ENCODE measurements around the gene SYT17.

Gene SYT17

GRCh38 chr16:19307587-19308241, 139.7 kb downstream of the SYT17 start:
- DNase-seq: no peak

GRCh38 chr16:19308392-19308791, 140.4 kb downstream of the SYT17 start:
- no peak for DNase-seq

GRCh38 chr16:19309178-19309577, 141.1 kb downstream of the SYT17 start:
- no peak for DNase-seq

- no peak for DNase-seq
Observed at GRCh38 chr16:19314718-19315425, 146.8 kb downstream of the SYT17 start.

- DNase-seq: no peak
Observed at GRCh38 chr16:19315889-19316433, 147.9 kb downstream of the SYT17 start.

GRCh38 chr16:19316846-19317245, 148.8 kb downstream of the SYT17 start:
- no peak for DNase-seq

Measured in activated T-cell treated with anti-CD3 and anti-CD28 coated beads for 4 hours (primary cell).